Measurements from ENCODE around the gene HABP4. TPM values are rescaled to one million over a fixed set of nuclear protein-coding genes. Genes with fewer than 3 reads are reported as not detected.

The HABP4 gene
- total and polyA plus RNA-seq, 2 donors: 3.4 to 13.7 TPM

- WGBS: 95% methylated on average over 2 of the region's 2 CpGs
Measured at GRCh38 chr9:96430377-96430776, 19.6 kb upstream of the HABP4 start.

GRCh38 chr9:96435345-96435744, 14.6 kb upstream of the HABP4 start:
- no peak overlapping the region for H3K4me3 ChIP-seq (ENCODE audit: low read length in 2 of 2)
- no peak overlapping the region for H3K27ac ChIP-seq (ENCODE audit: low read depth in 1 of 2, low read length in 1 of 2)
- no peaks in the 10 kb centered on the region for H3K27me3 ChIP-seq (ENCODE audit: control insufficient read depth in 2 of 2, insufficient read depth in 1 of 2, low read length in 1 of 2)
- no peak for DNase-seq (ENCODE audit: low read depth in 6 of 9, low spot score in 9 of 9)
- H3K36me3 ChIP-seq (ENCODE audit: control insufficient read depth in 2 of 2, insufficient read depth in 2 of 2, low read length in 1 of 2): no peaks in the 10 kb centered on the region
- WGBS: 97% methylated on average over 4 of the region's 4 CpGs
- H3K9me3 ChIP-seq (ENCODE audit: control insufficient read depth in 2 of 2, insufficient read depth in 1 of 2, low read length in 1 of 2): no peaks in the 10 kb centered on the region
- no peaks in the 10 kb centered on the region for H3K4me1 ChIP-seq (ENCODE audit: control insufficient read depth in 2 of 2, insufficient read depth in 2 of 2, low read length in 2 of 2)

More at GRCh38 chr9:96430377-96430776, 19.6 kb upstream of the HABP4 start:
- no peak for DNase-seq (ENCODE audit: low read depth in 6 of 9, low spot score in 9 of 9)
- H3K27ac ChIP-seq (ENCODE audit: low read depth in 1 of 2, low read length in 1 of 2): no peak overlapping the region
- H3K4me3 ChIP-seq (ENCODE audit: low read length in 2 of 2): no peak overlapping the region
- no peaks in the 10 kb centered on the region for H3K36me3 ChIP-seq (ENCODE audit: control insufficient read depth in 2 of 2, insufficient read depth in 2 of 2, low read length in 1 of 2)
- H3K9me3 ChIP-seq (ENCODE audit: control insufficient read depth in 2 of 2, insufficient read depth in 1 of 2, low read length in 1 of 2): no peaks in the 10 kb centered on the region
- no peaks in the 10 kb centered on the region for H3K27me3 ChIP-seq (ENCODE audit: control insufficient read depth in 2 of 2, insufficient read depth in 1 of 2, low read length in 1 of 2)
- H3K4me1 ChIP-seq (ENCODE audit: control insufficient read depth in 2 of 2, insufficient read depth in 2 of 2, low read length in 2 of 2): no peaks in the 10 kb centered on the region

GRCh38 chr9:96436063-96436455, 13.9 kb upstream of the HABP4 start:
- WGBS: 90% methylated on average over 2 of the region's 2 CpGs
- Histone ChIP-seq H3K36me3 (ENCODE audit: control insufficient read depth in 2 of 2, insufficient read depth in 2 of 2, low read length in 1 of 2) (no peaks in the 10 kb centered on the region), H3K4me3 (ENCODE audit: low read length in 2 of 2) (no peak overlapping the region)

GRCh38 chr9:96436456-96437126, 13.4 kb upstream of the HABP4 start:
- 97% methylated on average over 15 of the region's 15 CpGs for WGBS
- no peak for DNase-seq (ENCODE audit: low read depth in 6 of 9, low spot score in 9 of 9)
- H3K36me3 ChIP-seq (ENCODE audit: control insufficient read depth in 2 of 2, insufficient read depth in 2 of 2, low read length in 1 of 2): no peaks in the 10 kb centered on the region
- H3K4me1 ChIP-seq (ENCODE audit: control insufficient read depth in 2 of 2, insufficient read depth in 2 of 2, low read length in 2 of 2): no peaks in the 10 kb centered on the region
- H3K9me3 ChIP-seq (ENCODE audit: control insufficient read depth in 2 of 2, insufficient read depth in 1 of 2, low read length in 1 of 2): no peaks in the 10 kb centered on the region
- H3K27ac ChIP-seq (ENCODE audit: low read depth in 1 of 2, low read length in 1 of 2): no peak overlapping the region
- H3K4me3 ChIP-seq (ENCODE audit: low read length in 2 of 2): no peak overlapping the region
- H3K27me3 ChIP-seq (ENCODE audit: control insufficient read depth in 2 of 2, insufficient read depth in 1 of 2, low read length in 1 of 2): no peaks in the 10 kb centered on the region

More at GRCh38 chr9:96436063-96436455, 13.9 kb upstream of the HABP4 start:
- Histone ChIP-seq H3K9me3 (ENCODE audit: control insufficient read depth in 2 of 2, insufficient read depth in 1 of 2, low read length in 1 of 2) (no peaks in the 10 kb centered on the region), H3K27me3 (ENCODE audit: control insufficient read depth in 2 of 2, insufficient read depth in 1 of 2, low read length in 1 of 2) (no peaks in the 10 kb centered on the region), H3K27ac (ENCODE audit: low read depth in 1 of 2, low read length in 1 of 2) (no peak overlapping the region), H3K4me1 (ENCODE audit: control insufficient read depth in 2 of 2, insufficient read depth in 2 of 2, low read length in 2 of 2) (no peaks in the 10 kb centered on the region)
- no peak for DNase-seq (ENCODE audit: low read depth in 6 of 9, low spot score in 9 of 9)

GRCh38 chr9:96437454-96437853, 12.5 kb upstream of the HABP4 start:
- no peak for DNase-seq (ENCODE audit: low read depth in 6 of 9, low spot score in 9 of 9)
- Histone ChIP-seq H3K27me3 (ENCODE audit: control insufficient read depth in 2 of 2, insufficient read depth in 1 of 2, low read length in 1 of 2) (no peaks in the 10 kb centered on the region), H3K36me3 (ENCODE audit: control insufficient read depth in 2 of 2, insufficient read depth in 2 of 2, low read length in 1 of 2) (no peaks in the 10 kb centered on the region), H3K4me3 (ENCODE audit: low read length in 2 of 2) (no peak overlapping the region), H3K4me1 (ENCODE audit: control insufficient read depth in 2 of 2, insufficient read depth in 2 of 2, low read length in 2 of 2) (no peaks in the 10 kb centered on the region), H3K9me3 (ENCODE audit: control insufficient read depth in 2 of 2, insufficient read depth in 1 of 2, low read length in 1 of 2) (no peaks in the 10 kb centered on the region), H3K27ac (ENCODE audit: low read depth in 1 of 2, low read length in 1 of 2) (no peak overlapping the region)
- 99% methylated on average over 7 of the region's 7 CpGs for WGBS

GRCh38 chr9:96440671-96441199, 9.2 kb upstream of the HABP4 start:
- no peak overlapping the region for H3K27ac ChIP-seq (ENCODE audit: low read depth in 1 of 2, low read length in 1 of 2)
- no peak overlapping the region for H3K4me3 ChIP-seq (ENCODE audit: low read length in 2 of 2)
- H3K9me3 ChIP-seq (ENCODE audit: control insufficient read depth in 2 of 2, insufficient read depth in 1 of 2, low read length in 1 of 2): no peaks in the 10 kb centered on the region
- peaks cover 0 to 2% of the 10 kb centered on the region in 2 donors for H3K27me3 ChIP-seq (ENCODE audit: control insufficient read depth in 2 of 2, insufficient read depth in 1 of 2, low read length in 1 of 2)
- no peaks in the 10 kb centered on the region for H3K36me3 ChIP-seq (ENCODE audit: control insufficient read depth in 2 of 2, insufficient read depth in 2 of 2, low read length in 1 of 2)
- H3K4me1 ChIP-seq (ENCODE audit: control insufficient read depth in 2 of 2, insufficient read depth in 2 of 2, low read length in 2 of 2): no peaks in the 10 kb centered on the region
- no peak for DNase-seq (ENCODE audit: low read depth in 6 of 9, low spot score in 9 of 9)
- WGBS: 97% methylated on average over 5 of the region's 5 CpGs

- no peak overlapping the region for H3K27ac ChIP-seq (ENCODE audit: low read depth in 1 of 2, low read length in 1 of 2)
- DNase-seq (ENCODE audit: low read depth in 6 of 9, low spot score in 9 of 9): peak in 4 of 9 donors; percentile 32 to 70 (median 52)
- no peaks in the 10 kb centered on the region for H3K4me1 ChIP-seq (ENCODE audit: control insufficient read depth in 2 of 2, insufficient read depth in 2 of 2, low read length in 2 of 2)
- WGBS: 94% methylated on average over 5 of the region's 5 CpGs
- peaks cover 0 to 5% of the 10 kb centered on the region in 2 donors for H3K27me3 ChIP-seq (ENCODE audit: control insufficient read depth in 2 of 2, insufficient read depth in 1 of 2, low read length in 1 of 2)
- H3K4me3 ChIP-seq (ENCODE audit: low read length in 2 of 2): no peak overlapping the region
- H3K9me3 ChIP-seq (ENCODE audit: control insufficient read depth in 2 of 2, insufficient read depth in 1 of 2, low read length in 1 of 2): no peaks in the 10 kb centered on the region
- no peaks in the 10 kb centered on the region for H3K36me3 ChIP-seq (ENCODE audit: control insufficient read depth in 2 of 2, insufficient read depth in 2 of 2, low read length in 1 of 2)
Measured at GRCh38 chr9:96441798-96442445, 8.0 kb upstream of the HABP4 start.

- Histone ChIP-seq H3K4me1 (ENCODE audit: control insufficient read depth in 2 of 2, insufficient read depth in 2 of 2, low read length in 2 of 2) (no peaks in the 10 kb centered on the region), H3K27me3 (ENCODE audit: control insufficient read depth in 2 of 2, insufficient read depth in 1 of 2, low read length in 1 of 2) (peaks cover 0 to 9% of the 10 kb centered on the region in 2 donors), H3K36me3 (ENCODE audit: control insufficient read depth in 2 of 2, insufficient read depth in 2 of 2, low read length in 1 of 2) (no peaks in the 10 kb centered on the region), H3K27ac (ENCODE audit: low read depth in 1 of 2, low read length in 1 of 2) (no peak overlapping the region), H3K9me3 (ENCODE audit: control insufficient read depth in 2 of 2, insufficient read depth in 1 of 2, low read length in 1 of 2) (no peaks in the 10 kb centered on the region), H3K4me3 (ENCODE audit: low read length in 2 of 2) (no peak overlapping the region)
- DNase-seq (ENCODE audit: low read depth in 6 of 9, low spot score in 9 of 9): no peak
- 95% methylated on average over 3 of the region's 3 CpGs for WGBS
Measured at GRCh38 chr9:96442491-96442890, 7.5 kb upstream of the HABP4 start.

- Histone ChIP-seq H3K36me3 (ENCODE audit: control insufficient read depth in 2 of 2, insufficient read depth in 2 of 2, low read length in 1 of 2) (no peaks in the 10 kb centered on the region), H3K4me1 (ENCODE audit: control insufficient read depth in 2 of 2, insufficient read depth in 2 of 2, low read length in 2 of 2) (peaks cover 9 to 13% of the 10 kb centered on the region in 2 donors), H3K27ac (ENCODE audit: low read depth in 1 of 2, low read length in 1 of 2) (no peak overlapping the region), H3K4me3 (ENCODE audit: low read length in 2 of 2) (no peak overlapping the region), H3K27me3 (ENCODE audit: control insufficient read depth in 2 of 2, insufficient read depth in 1 of 2, low read length in 1 of 2) (peaks cover 26 to 45% of the 10 kb centered on the region in 2 donors), H3K9me3 (ENCODE audit: control insufficient read depth in 2 of 2, insufficient read depth in 1 of 2, low read length in 1 of 2) (no peaks in the 10 kb centered on the region)
- 91% methylated on average over 3 of the region's 3 CpGs for WGBS
- no peak for DNase-seq (ENCODE audit: low read depth in 6 of 9, low spot score in 9 of 9)
Measured at GRCh38 chr9:96447406-96447805, 2.6 kb upstream of the HABP4 start.

Data from thymus (tissue), 11 donors.